ENCODE data around the gene CD101. TPM values are rescaled to one million over a fixed set of nuclear protein-coding genes. Genes with fewer than 3 reads are reported as not detected.

The CD101 gene
- total RNA-seq, 1 donor from 2014 or later = 0.13 TPM

- no peak for DNase-seq (ENCODE audit: low read depth, low spot score)
Observed at GRCh38 chr1:116986421-116987255, 14.9 kb upstream of the CD101 start.

GRCh38 chr1:116987256-116987555 is 14.4 kb upstream of the CD101 start:
- no peak for DNase-seq (ENCODE audit: low read depth, low spot score)

- DNase-seq (ENCODE audit: low read depth, low spot score) = no peak
Observed at GRCh38 chr1:116988248-116988647, 13.3 kb upstream of the CD101 start.

GRCh38 chr1:116988908-116989307 is 12.7 kb upstream of the CD101 start:
- DNase-seq (ENCODE audit: low read depth, low spot score) = no peak

GRCh38 chr1:116989835-116990234 is 11.7 kb upstream of the CD101 start:
- no peak for DNase-seq (ENCODE audit: low read depth, low spot score)

- DNase-seq (ENCODE audit: low read depth, low spot score) = peak; percentile 29
Observed at GRCh38 chr1:116990612-116991151, 10.9 kb upstream of the CD101 start.

GRCh38 chr1:116991171-116991845 is 10.3 kb upstream of the CD101 start:
- no peak for DNase-seq (ENCODE audit: low read depth, low spot score)

GRCh38 chr1:116991918-116992317 is 9.6 kb upstream of the CD101 start:
- no peak for DNase-seq (ENCODE audit: low read depth, low spot score)

- DNase-seq (ENCODE audit: low read depth, low spot score) = no peak
Observed at GRCh38 chr1:116993286-116993685, 8.3 kb upstream of the CD101 start.

GRCh38 chr1:116994411-116994810 is 7.1 kb upstream of the CD101 start:
- DNase-seq (ENCODE audit: low read depth, low spot score) = no peak

GRCh38 chr1:116997066-116997465 is 4.5 kb upstream of the CD101 start:
- no peak for DNase-seq (ENCODE audit: low read depth, low spot score)

GRCh38 chr1:116997636-116998035 is 3.9 kb upstream of the CD101 start:
- no peak for DNase-seq (ENCODE audit: low read depth, low spot score)

GRCh38 chr1:116999596-116999995 is 2.0 kb upstream of the CD101 start:
- no peak for DNase-seq (ENCODE audit: low read depth, low spot score)

GRCh38 chr1:117000142-117000541 is 1.4 kb upstream of the CD101 start:
- no peak for DNase-seq (ENCODE audit: low read depth, low spot score)

- no peak for DNase-seq (ENCODE audit: low read depth, low spot score)
Observed at GRCh38 chr1:117003223-117003875, 1.8 kb downstream of the CD101 start.

- DNase-seq (ENCODE audit: low read depth, low spot score) = no peak
Observed at GRCh38 chr1:117007719-117008013, 6.1 kb downstream of the CD101 start.

GRCh38 chr1:117008656-117009055 is 7.1 kb downstream of the CD101 start:
- DNase-seq (ENCODE audit: low read depth, low spot score) = no peak

- DNase-seq (ENCODE audit: low read depth, low spot score) = no peak
Observed at GRCh38 chr1:117009132-117009531, 7.6 kb downstream of the CD101 start.

- DNase-seq (ENCODE audit: low read depth, low spot score) = no peak
Observed at GRCh38 chr1:117010310-117010969, 8.9 kb downstream of the CD101 start.

GRCh38 chr1:117011334-117011733 is 9.8 kb downstream of the CD101 start:
- no peak for DNase-seq (ENCODE audit: low read depth, low spot score)

GRCh38 chr1:117013309-117013858 is 11.8 kb downstream of the CD101 start:
- no peak for DNase-seq (ENCODE audit: low read depth, low spot score)

- no peak for DNase-seq (ENCODE audit: low read depth, low spot score)
Observed at GRCh38 chr1:117014209-117014608, 12.6 kb downstream of the CD101 start.
